PC-9 (cell line): ENCODE measurements around the gene ATP5ME. TPM values are rescaled to one million over a fixed set of nuclear protein-coding genes. Genes with fewer than 3 reads are reported as not detected.
A peak's percentile ranks its signal among the peaks of the same experiment; 100 is the strongest.
"Not testable (repeated sequence)": the region's sequence is repeated elsewhere in the genome, so short reads cannot be mapped to it uniquely, and the experiment has no call there.

ENCODE experiments used
- BruUV-seq: library from RNA; stranded (reverse); fragments of 400-500 nt; replicated peaks from 2 replicates; lab custom pipeline; 2021; lab: Mats Ljungman, UMichigan
- CTCF ChIA-PET: fragments of 300-600 bp; sonication (Branson Sonifier 250); formaldehyde crosslinking; loops from one replicate; lab custom pipeline; 2022; ENCODE audit warnings: antibody characterized with exemption; lab: Charles Lee
- POLR2A ChIA-PET: fragments of 300-600 bp; sonication (Branson Sonifier 250); formaldehyde crosslinking; loops from one replicate; lab custom pipeline; 2022; ENCODE audit warnings: antibody characterized with exemption; ENCODE audit not compliant: unreplicated experiment; lab: Charles Lee
- DNase-seq, 2 experiments: peaks; one replicate each; pipeline versions ENCODE4 v3.0.0 to v3.0.0-alpha.2; 2015 to 2022; ENCODE audit warnings: mixed read lengths in 1 of 2
- H2AFZ ChIP-seq: fragments of 200-600 bp; sonication (generic); 2 replicates; pipeline ENCODE4 v1.8.1; 2017; ENCODE audit warnings: antibody characterized with exemption
- H3F3A ChIP-seq: fragments of 200-600 bp; sonication (generic); 2 replicates; pipeline ENCODE4 v1.8.1; 2017; ENCODE audit warnings: antibody characterized with exemption, mild to moderate bottlenecking, low read depth; ENCODE audit not compliant: insufficient read depth
- H3K27ac ChIP-seq: fragments of 200-600 bp; sonication (generic); 2 replicates; pipeline ENCODE4 v1.6.1; 2016; ENCODE audit warnings: mixed run types
- H3K27me3 ChIP-seq: fragments of 200-600 bp; sonication (generic); 2 replicates; pipeline ENCODE4 v1.6.1; 2016; ENCODE audit warnings: low read depth, mixed run types; ENCODE audit not compliant: insufficient read depth
- H3K36me3 ChIP-seq: fragments of 200-600 bp; sonication (generic); 2 replicates; pipeline ENCODE4 v1.6.1; 2016; ENCODE audit warnings: low read depth, mixed run types
- H3K4me1 ChIP-seq: fragments of 200-600 bp; sonication (generic); replicated peaks from 2 replicates; pipeline ENCODE4 v1.6.1; 2016; ENCODE audit warnings: mixed run types; ENCODE audit not compliant: insufficient read depth
- H3K4me2 ChIP-seq: fragments of 200-600 bp; sonication (generic); 2 replicates; pipeline ENCODE4 v1.6.1; 2017; ENCODE audit warnings: mixed run types
- H3K4me3 ChIP-seq: fragments of 200-600 bp; sonication (generic); 2 replicates; pipeline ENCODE4 v1.6.1; 2016; ENCODE audit warnings: mixed run types
- H3K79me2 ChIP-seq: fragments of 200-600 bp; sonication (generic); 2 replicates; pipeline ENCODE4 v1.6.1; 2017; ENCODE audit warnings: low read depth, mixed run types
- H3K9me2 ChIP-seq: fragments of 200-600 bp; sonication (generic); 2 replicates; pipeline ENCODE4 v1.8.1; 2017; ENCODE audit warnings: mild to moderate bottlenecking; ENCODE audit not compliant: insufficient read depth
- H3K9me3 ChIP-seq: fragments of 200-600 bp; sonication (generic); 2 replicates; pipeline ENCODE4 v1.8.1; 2016; ENCODE audit warnings: low read depth; ENCODE audit not compliant: insufficient read depth
- H4K20me1 ChIP-seq: fragments of 200-600 bp; sonication (generic); 2 replicates; pipeline ENCODE4 v1.8.1; 2017; ENCODE audit not compliant: insufficient read depth
- CTCF ChIP-seq: fragments of 200-600 bp; sonication (generic); conservative IDR thresholded peaks from 2 replicates; pipeline ENCODE4 v1.6.1; 2017; ENCODE audit warnings: mixed run types, antibody characterized with exemption, mild to moderate bottlenecking, moderate library complexity
- EZH2 ChIP-seq: fragments of 200-600 bp; sonication (generic); IDR thresholded peaks from 2 replicates; pipeline ENCODE4 v1.8.0; 2017; ENCODE audit warnings: antibody characterized with exemption, low read depth
- intact Hi-C: fragments of 100-400 bp; cut with micrococcal nuclease; formaldehyde crosslinking; loops from one replicate; pipeline ENCODE4 v1.10.0; 2022; ENCODE audit not compliant: unreplicated experiment
- total RNA-seq: library from RNA; stranded (reverse); gene quantifications from 2 replicates; pipeline ENCODE4 v1.2.3, GENCODE V29; 2021

The ATP5ME gene
- total RNA-seq, 1 experiment from 2014 or later = 334 TPM

GRCh38 chr4:707929-708630, 34.0 kb upstream of the ATP5ME start:
- ChIA-PET CTCF (interaction anchor here (0.7 kb wide), 1 partner anchor 75 kb away, joined by 6 read pairs; no protein-coding TSS in a partner anchor), POLR2A (no interaction called here)
- Histone ChIP-seq H3K27ac (no peak overlapping the region), H3K4me2 (no peak overlapping the region), H3K9me2 (no peaks in the 10 kb centered on the region), H3K36me3 (no peaks in the 10 kb centered on the region), H3K27me3 (no peaks in the 10 kb centered on the region), H3F3A (peaks cover 8% of the 10 kb centered on the region), H3K79me2 (peaks cover 60% of the 10 kb centered on the region), H3K4me3 (no peak overlapping the region), H3K9me3 (no peaks in the 10 kb centered on the region), H3K4me1 (0 out of 2 replicates have a peak, but pooled peaks cover 5% of the 10 kb centered on the region), H4K20me1 (peaks cover 31% of the 10 kb centered on the region), H2AFZ (no peak overlapping the region)
- DNase-seq = no peak
- TF ChIP-seq CTCF = no peak
- no peak for TF ChIP-seq EZH2
- intact Hi-C loops = no loop called here
- BruUV-seq = no TSS peak

GRCh38 chr4:706834-707598, 32.9 kb upstream of the ATP5ME start:
- peak overlapping the region; percentile 91 for H3K4me2 ChIP-seq
- POLR2A ChIA-PET = no interaction called here
- peaks cover 22% of the 10 kb centered on the region for H4K20me1 ChIP-seq
- no peaks in the 10 kb centered on the region for H3K27me3 ChIP-seq
- TF ChIP-seq EZH2 (no peak), CTCF (no peak)
- no TSS peak for BruUV-seq
- no peaks in the 10 kb centered on the region for H3K36me3 ChIP-seq
- no peak for DNase-seq
- 0 out of 2 replicates have a peak, but pooled peaks cover 5% of the 10 kb centered on the region for H3K4me1 ChIP-seq
- no peak overlapping the region for H3K27ac ChIP-seq
- peaks cover 49% of the 10 kb centered on the region for H3K79me2 ChIP-seq
- no peaks in the 10 kb centered on the region for H3K9me3 ChIP-seq
- H3K9me2 ChIP-seq = no peaks in the 10 kb centered on the region
- CTCF ChIA-PET = interaction anchor here (0.6 to 0.7 kb wide), 2 partner anchors 10 to 76 kb away, joined by 3 to 6 read pairs; no protein-coding TSS in a partner anchor
- peaks cover 5% of the 10 kb centered on the region for H3F3A ChIP-seq
- intact Hi-C loops = no loop called here
- peak overlapping the region; percentile 95 for H3K4me3 ChIP-seq
- H2AFZ ChIP-seq = no peak overlapping the region

- DNase-seq, H3K27me3 ChIP-seq, H3K4me1 ChIP-seq, H3F3A ChIP-seq, H3K9me2 ChIP-seq, CTCF ChIA-PET, H3K9me3 ChIP-seq, H3K36me3 ChIP-seq, BruUV-seq, intact Hi-C loops: not testable (repeated sequence)
- peaks cover 44% of the 10 kb centered on the region for H3K79me2 ChIP-seq
- peak overlapping the region; percentile 95 for H3K4me3 ChIP-seq
- H2AFZ ChIP-seq = peak overlapping the region; percentile 75
- H4K20me1 ChIP-seq = peaks cover 18% of the 10 kb centered on the region
- peak overlapping the region; percentile 45; the same call in 1 of the 2 replicates for H3K27ac ChIP-seq
- peak overlapping the region; percentile 91 for H3K4me2 ChIP-seq
- POLR2A ChIA-PET = interaction anchor here (0.7 kb wide), 2 partner anchors 34 to 995 kb away, joined by 4 to 7 read pairs; no protein-coding TSS in a partner anchor
Observed at GRCh38 chr4:706083-706633, 32.1 kb upstream of the ATP5ME start.
